GM12873 (cell line): Measurements from ENCODE around the gene INTU.

Source experiments
- CTCF ChIP-seq: IDR thresholded peaks from 2 replicates; pipeline ENCODE4 v1.5.1; 2012; ENCODE audit warnings: low read depth, mild to moderate bottlenecking, moderate library complexity, low read length, control low read depth; ENCODE audit not compliant: insufficient read depth; ENCODE audit errors: missing control alignments

INTU gene

GRCh38 chr4:127756906-127757305, 124.1 kb downstream of the INTU start:
- no peak for TF ChIP-seq CTCF

- TF ChIP-seq CTCF: no peak
These were observed 126.6 kb downstream of the INTU start for GRCh38 chr4:127759228-127759820.

- no peak for TF ChIP-seq CTCF
These were observed 127.1 kb downstream of the INTU start for GRCh38 chr4:127759893-127760292.

GRCh38 chr4:127771535-127772275, 138.9 kb downstream of the INTU start:
- no peak for TF ChIP-seq CTCF

- TF ChIP-seq CTCF: no peak
These were observed 140.3 kb downstream of the INTU start for GRCh38 chr4:127772769-127773671.

- TF ChIP-seq CTCF: no peak
These were observed 143.1 kb downstream of the INTU start for GRCh38 chr4:127775843-127776242.
